H1 (cell line): ENCODE measurements around the gene INTS2. TPM values are rescaled to one million over a fixed set of nuclear protein-coding genes. Genes with fewer than 3 reads are reported as not detected.

Experiments used
- CTCF ChIA-PET: fragments of 300-600 bp; sonication (Branson Sonifier 250); formaldehyde crosslinking; loops from one replicate; lab custom pipeline; 2021; ENCODE audit not compliant: partially characterized antibody; lab: Charles Lee
- POLR2A ChIA-PET: fragments of 300-600 bp; sonication (Branson Sonifier 250); formaldehyde crosslinking; loops from one replicate; lab custom pipeline; 2021; ENCODE audit warnings: inconsistent platforms; ENCODE audit not compliant: partially characterized antibody; lab: Charles Lee
- DNase-seq, 2 experiments: peaks; one replicate each; pipeline versions ENCODE4 v3.0.0 to v3.0.0-alpha.2; 2010 to 2022; ENCODE audit warnings: low spot score in 2 of 2, low read depth in 1 of 2, mixed read lengths in 1 of 2
- FAIRE-seq: peaks from 2 replicates; lab custom pipeline; 2011; peaks lifted over from hg19 to GRCh38; lab: Jason Lieb, UNC
- H2AFZ ChIP-seq: 2 replicates; pipeline ENCODE4 v1.8.1; 2012; ENCODE audit warnings: low read length, inconsistent platforms
- H2AK5ac ChIP-seq: 2 replicates; pipeline ENCODE4 v1.6.1; 2013; ENCODE audit warnings: low read depth, low read length
- H2BK120ac ChIP-seq: replicated peaks from 2 replicates; pipeline ENCODE3; 2013; ENCODE audit warnings: low read depth, low read length, inconsistent platforms
- H2BK12ac ChIP-seq: 2 replicates; pipeline ENCODE4 v1.6.1; 2013; ENCODE audit warnings: low read depth, low read length
- H2BK15ac ChIP-seq: 2 replicates; pipeline ENCODE4 v1.6.1; 2013; ENCODE audit warnings: low read length
- H2BK20ac ChIP-seq: 2 replicates; pipeline ENCODE4 v1.6.1; 2013; ENCODE audit warnings: low read length
- H2BK5ac ChIP-seq: 2 replicates; pipeline ENCODE4 v1.6.1; 2013; ENCODE audit warnings: low read depth, low read length
- H3K14ac ChIP-seq: 2 replicates; pipeline ENCODE4 v1.6.1; 2013; ENCODE audit warnings: inconsistent platforms; ENCODE audit not compliant: insufficient read length
- H3K18ac ChIP-seq: 2 replicates; pipeline ENCODE4 v1.6.1; 2013; ENCODE audit warnings: low read length; ENCODE audit errors: extremely low read depth
- H3K23ac ChIP-seq: 2 replicates; pipeline ENCODE4 v1.6.1; 2013; ENCODE audit warnings: inconsistent platforms; ENCODE audit not compliant: insufficient read length
- H3K23me2 ChIP-seq: 2 replicates; pipeline ENCODE4 v1.6.1; 2013; ENCODE audit warnings: low read depth, low read length
- H3K27ac ChIP-seq: 2 replicates; pipeline ENCODE4 v1.6.1; 2011; ENCODE audit warnings: low read depth, low read length, inconsistent platforms
- H3K27me3 ChIP-seq, 4 experiments: replicated peaks in 1 of 4; 1 replicate in 1 of 4; 2 replicates in 3 of 4; pipeline versions ENCODE4 v1.6.1 to v1.8.1; 2011 to 2013; ENCODE audit warnings: low read length in 3 of 4, mild to moderate bottlenecking in 3 of 4, inconsistent platforms in 2 of 4, mixed read lengths in 2 of 4, moderate library complexity in 1 of 4; ENCODE audit not compliant: control insufficient read depth in 3 of 4, insufficient read depth in 3 of 4; ENCODE audit errors: extremely low read depth in 1 of 4
- H3K36me3 ChIP-seq, 4 experiments: 2 replicates each; pipeline versions ENCODE4 v1.6.1 to v1.8.1; 2011 to 2013; ENCODE audit warnings: mild to moderate bottlenecking in 4 of 4, low read length in 3 of 4, moderate library complexity in 2 of 4, control low read depth in 1 of 4, inconsistent platforms in 1 of 4; ENCODE audit not compliant: insufficient read depth in 4 of 4, control insufficient read depth in 2 of 4
- H3K4ac ChIP-seq: replicated peaks from 2 replicates; pipeline ENCODE3; 2013; ENCODE audit warnings: low read length, low read depth, mixed read lengths, inconsistent platforms; ENCODE audit not compliant: insufficient read length
- H3K4me1 ChIP-seq, 4 experiments: replicated peaks in 1 of 4; 1 replicate in 1 of 4; 2 replicates in 3 of 4; pipeline versions ENCODE4 v1.6.1 to v1.8.1; 2011 to 2013; ENCODE audit warnings: low read length in 3 of 4, inconsistent platforms in 2 of 4, mixed read lengths in 1 of 4; ENCODE audit not compliant: insufficient read depth in 4 of 4, control insufficient read depth in 3 of 4
- H3K4me2 ChIP-seq, 2 experiments: 2 replicates each; pipeline versions ENCODE4 v1.6.1 to v1.8.1; 2011 to 2013; ENCODE audit warnings: low read depth in 2 of 2, low read length in 2 of 2, control low read depth in 1 of 2, inconsistent platforms in 1 of 2, mild to moderate bottlenecking in 1 of 2; ENCODE audit not compliant: insufficient read depth in 1 of 2
- H3K4me3 ChIP-seq, 4 experiments: fragments of 200-600, 300-600 bp in 1 of 4; sonication (generic), shearing (Covaris generic), sonication (Bioruptor Twin) in 1 of 4; 2 replicates each; pipeline versions ENCODE4 v1.5.1 to v1.8.1; 2011 to 2016; ENCODE audit warnings: low read length in 4 of 4, low read depth in 3 of 4, control low read depth in 2 of 4, inconsistent platforms in 2 of 4, mild to moderate bottlenecking in 2 of 4, mixed read lengths in 1 of 4, moderate library complexity in 1 of 4; ENCODE audit not compliant: insufficient read depth in 2 of 4; ENCODE audit errors: extremely low read depth in 1 of 4
- H3K56ac ChIP-seq: replicated peaks from 2 replicates; pipeline ENCODE3; 2013; ENCODE audit warnings: low read depth, mild to moderate bottlenecking, mixed read lengths, low read length, inconsistent platforms; ENCODE audit not compliant: insufficient read length
- H3K79me1 ChIP-seq: 2 replicates; pipeline ENCODE4 v1.6.1; 2013; ENCODE audit warnings: low read depth, low read length, control low read depth
- H3K79me2 ChIP-seq, 2 experiments: 2 replicates each; pipeline versions ENCODE4 v1.6.1 to v1.8.1; 2012 to 2013; ENCODE audit warnings: low read length in 2 of 2, mild to moderate bottlenecking in 2 of 2, inconsistent platforms in 1 of 2; ENCODE audit not compliant: insufficient read depth in 2 of 2, control insufficient read depth in 1 of 2
- H3K9ac ChIP-seq, 4 experiments: replicated peaks in 1 of 4; 1 replicate in 1 of 4; 2 replicates in 3 of 4; pipeline versions ENCODE4 v1.6.1 to v1.8.1; 2011 to 2013; ENCODE audit warnings: low read depth in 3 of 4, low read length in 3 of 4, control low read depth in 2 of 4, mild to moderate bottlenecking in 2 of 4, moderate library complexity in 2 of 4, inconsistent platforms in 1 of 4; ENCODE audit errors: extremely low read depth in 1 of 4
- H3K9me3 ChIP-seq, 2 experiments: 2 replicates each; pipeline versions ENCODE4 v1.6.1 to v1.8.1; 2012 to 2013; ENCODE audit warnings: mild to moderate bottlenecking in 2 of 2, moderate library complexity in 2 of 2, control low read depth in 1 of 2, inconsistent platforms in 1 of 2, low read depth in 1 of 2, low read length in 1 of 2, mixed read lengths in 1 of 2; ENCODE audit not compliant: insufficient read depth in 2 of 2
- H4K20me1 ChIP-seq, 2 experiments: replicated peaks in 1 of 2; 2 replicates each; pipeline versions ENCODE3 to v1.8.1; 2011 to 2013; ENCODE audit warnings: inconsistent platforms in 2 of 2, low read length in 2 of 2, mild to moderate bottlenecking in 1 of 2; ENCODE audit not compliant: insufficient read depth in 2 of 2, control insufficient read depth in 1 of 2
- H4K5ac ChIP-seq: 2 replicates; pipeline ENCODE4 v1.6.1; 2013; ENCODE audit warnings: low read length, low read depth, mixed read lengths, inconsistent platforms; ENCODE audit not compliant: insufficient read length
- H4K8ac ChIP-seq: 2 replicates; pipeline ENCODE4 v1.8.0; 2013; ENCODE audit warnings: mild to moderate bottlenecking, moderate library complexity, low read length, inconsistent platforms; ENCODE audit not compliant: insufficient read depth; ENCODE audit errors: extremely low read depth
- H4K91ac ChIP-seq: replicated peaks from 2 replicates; pipeline ENCODE3; 2013; ENCODE audit warnings: low read length, mixed read lengths, inconsistent platforms; ENCODE audit not compliant: insufficient read length
- EP300 ChIP-seq, 2 experiments: IDR thresholded peaks; 1 replicate in 1 of 2; 2 replicates in 1 of 2; pipeline ENCODE4 v1.6.1; 2011 to 2012; ENCODE audit warnings: low read depth in 2 of 2, low read length in 2 of 2, mild to moderate bottlenecking in 2 of 2, borderline replicate concordance in 1 of 2, inconsistent platforms in 1 of 2, moderate library complexity in 1 of 2
- EZH2 ChIP-seq: fragments of 200-600 bp; sonication (generic); IDR thresholded peaks from 2 replicates; pipeline ENCODE4 v1.7.1; 2012; ENCODE audit warnings: low read depth, mild to moderate bottlenecking, moderate library complexity, low read length, inconsistent platforms; ENCODE audit not compliant: severe bottlenecking
- HDAC2 ChIP-seq, 2 experiments: fragments of 300-600 bp in 1 of 2; sonication (generic) in 1 of 2; IDR thresholded peaks; 2 replicates each; pipeline ENCODE4 v1.6.1; 2011 to 2012; ENCODE audit warnings: low read depth in 2 of 2, low read length in 2 of 2, mild to moderate bottlenecking in 2 of 2, moderate library complexity in 2 of 2, borderline replicate concordance in 1 of 2, inconsistent platforms in 1 of 2
- NRF1 ChIP-seq: IDR thresholded peaks from 2 replicates; pipeline ENCODE4 v1.6.1; 2011; ENCODE audit warnings: mild to moderate bottlenecking, low read depth, low read length, improper control_type of control experiment
- POU5F1 ChIP-seq: IDR thresholded peaks from 2 replicates; pipeline ENCODE4 v1.6.1; 2011; ENCODE audit warnings: low read depth, mild to moderate bottlenecking, low read length, moderate library complexity
- RBBP5 ChIP-seq: IDR thresholded peaks from 2 replicates; pipeline ENCODE4 v1.7.1; 2012; ENCODE audit warnings: low read depth, mild to moderate bottlenecking, inconsistent platforms, low read length, moderate library complexity, borderline replicate concordance
- RNF2 ChIP-seq: fragments of 200-900, 300-1000 bp; sonication (generic); IDR thresholded peaks from 2 replicates; pipeline ENCODE4 v1.7.1; 2016; ENCODE audit warnings: borderline replicate concordance, low read depth, mild to moderate bottlenecking, antibody characterized with exemption, low read length; ENCODE audit not compliant: poor library complexity, severe bottlenecking; ENCODE audit errors: missing control alignments
- SRF ChIP-seq: IDR thresholded peaks from 2 replicates; pipeline ENCODE4 v1.6.1; 2011; ENCODE audit warnings: mild to moderate bottlenecking, low read depth, low read length, moderate library complexity
- TAF7 ChIP-seq: optimal IDR thresholded peaks from 2 replicates; pipeline ENCODE3; 2011; ENCODE audit warnings: low read depth, mild to moderate bottlenecking, inconsistent platforms, low read length, moderate library complexity, borderline replicate concordance
- TEAD4 ChIP-seq: IDR thresholded peaks from 2 replicates; pipeline ENCODE4 v1.6.1; 2012; ENCODE audit warnings: low read depth, low read length, inconsistent platforms, mixed read lengths
- WGBS, 2 experiments: shearing (Covaris generic) in 1 of 2; methylation state at CpG; one replicate each; pipeline versions ENCODE4 v1.1.6 to v1.1.7; 2013 to 2015; ENCODE audit warnings: low lambda C conversion rate in 2 of 2, mixed read lengths in 2 of 2, inconsistent platforms in 1 of 2, low coverage in 1 of 2, missing lambda C conversion rate in 1 of 2; ENCODE audit not compliant: insufficient replicate concordance in 2 of 2, insufficient coverage in 1 of 2, insufficient read length in 1 of 2; ENCODE audit errors: extremely low coverage in 1 of 2, missing lambda C conversion rate in 1 of 2; 5-methylcytosine and 5-hydroxymethylcytosine counted together
- polyA plus RNA-seq, 7 experiments: library from polyadenylated mRNA; depleted of rRNA in 3 of 7; stranded (reverse) in 5 of 7; unstranded in 2 of 7; fragments of >200 nt in 5 of 7; fragments of 200-250 nt in 2 of 7; gene quantifications; 1 replicate in 5 of 7; 2 replicates in 1 of 7; 4 replicates in 1 of 7; pipeline versions ENCODE4 v1.2.1 to v1.2.3, GENCODE V29; 2011 to 2013; ENCODE audit warnings: missing spikeins in 2 of 7, mixed read lengths in 2 of 7
- total RNA-seq: library from RNA; stranded (reverse); fragmentation: NEBNext Ultra II Directional; extraction: Animal tissue kit (Norgen Biotek cat#: 25700); gene quantifications from 2 replicates; pipeline ENCODE4 v1.2.1, GENCODE V29; 2021

Gene INTS2
- total and polyA plus RNA-seq, 2 of the 8 experiments (the other 6 are each of a cell fraction or from before 2014, with no cell fraction given), result 9.4 to 21.8 TPM

- Histone ChIP-seq H3K18ac (no peak overlapping the region), H3K4me3 (no peak overlapping the region), H3K4me1 (no peaks in the 10 kb centered on the region), H3K4ac (no peak overlapping the region), H3K4me2 (no peak overlapping the region), H3K79me1 (no peaks in the 10 kb centered on the region), H2BK20ac (no peak overlapping the region), H3K36me3 (peaks cover 0 to 13% (median 5%) of the 10 kb centered on the region in 4 experiments; a peak in 4 of 8 replicates), H3K9ac (no peak overlapping the region), H3K79me2 (0 out of 4 replicates have a peak, but pooled peaks cover 0 to 3% of the 10 kb centered on the region in 2 experiments), H4K91ac (no peak overlapping the region), H2AFZ (no peak overlapping the region), H2BK5ac (no peak overlapping the region), H2BK15ac (no peak overlapping the region), H2BK12ac (no peak overlapping the region), H2BK120ac (no peak overlapping the region), H3K27ac (no peak overlapping the region), H4K8ac (no peak overlapping the region), H3K14ac (no peak overlapping the region), H3K27me3 (no peaks in the 10 kb centered on the region), H3K23me2 (no peaks in the 10 kb centered on the region; the same call in 1 of the 2 replicates), H3K23ac (no peak overlapping the region), H2AK5ac (no peak overlapping the region), H4K20me1 (no peaks in the 10 kb centered on the region), H4K5ac (no peak overlapping the region), H3K9me3 (0 out of 4 replicates have a peak, but pooled peaks cover 0 to under 1% of the 10 kb centered on the region in 2 experiments), H3K56ac (no peak overlapping the region)
- WGBS, 2 experiments, result 92% methylated on average over 6 of the region's 6 CpGs; no CpG with 5 or more reads in 1 of the 2 experiments
- FAIRE-seq (no peak), DNase-seq (no peak)
- ChIA-PET CTCF (no interaction called here), POLR2A (no interaction called here)
- no peak for TF ChIP-seq RNF2
- no peak for TF ChIP-seq POU5F1
- no peak for TF ChIP-seq EZH2
- TF ChIP-seq RBBP5, result no peak
- TF ChIP-seq SRF, result no peak
- no peak for TF ChIP-seq TEAD4
- TF ChIP-seq EP300 (IDR thresholded peaks at IDR 0.05; ENCODE audit: borderline replicate concordance in 1 of 2, low read depth in 2 of 2, low read length in 2 of 2), result no peak
- TF ChIP-seq TAF7, result no peak
- TF ChIP-seq NRF1, result no peak
- TF ChIP-seq HDAC2 (IDR thresholded peaks at IDR 0.05; ENCODE audit: borderline replicate concordance in 1 of 2, low read depth in 2 of 2, low read length in 2 of 2), result no peak
These were observed 105.2 kb downstream of the INTS2 start for GRCh38 chr17:61822326-61823285.
